ENCODE results near the gene SYAP1.
A peak's percentile ranks its signal among the peaks of the same experiment; 100 is the strongest.
"Not testable (repeated sequence)": the region's sequence is repeated elsewhere in the genome, so short reads cannot be mapped to it uniquely, and the experiment has no call there.

SYAP1 gene, protein sequence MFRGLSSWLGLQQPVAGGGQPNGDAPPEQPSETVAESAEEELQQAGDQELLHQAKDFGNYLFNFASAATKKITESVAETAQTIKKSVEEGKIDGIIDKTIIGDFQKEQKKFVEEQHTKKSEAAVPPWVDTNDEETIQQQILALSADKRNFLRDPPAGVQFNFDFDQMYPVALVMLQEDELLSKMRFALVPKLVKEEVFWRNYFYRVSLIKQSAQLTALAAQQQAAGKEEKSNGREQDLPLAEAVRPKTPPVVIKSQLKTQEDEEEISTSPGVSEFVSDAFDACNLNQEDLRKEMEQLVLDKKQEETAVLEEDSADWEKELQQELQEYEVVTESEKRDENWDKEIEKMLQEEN

DNA sequence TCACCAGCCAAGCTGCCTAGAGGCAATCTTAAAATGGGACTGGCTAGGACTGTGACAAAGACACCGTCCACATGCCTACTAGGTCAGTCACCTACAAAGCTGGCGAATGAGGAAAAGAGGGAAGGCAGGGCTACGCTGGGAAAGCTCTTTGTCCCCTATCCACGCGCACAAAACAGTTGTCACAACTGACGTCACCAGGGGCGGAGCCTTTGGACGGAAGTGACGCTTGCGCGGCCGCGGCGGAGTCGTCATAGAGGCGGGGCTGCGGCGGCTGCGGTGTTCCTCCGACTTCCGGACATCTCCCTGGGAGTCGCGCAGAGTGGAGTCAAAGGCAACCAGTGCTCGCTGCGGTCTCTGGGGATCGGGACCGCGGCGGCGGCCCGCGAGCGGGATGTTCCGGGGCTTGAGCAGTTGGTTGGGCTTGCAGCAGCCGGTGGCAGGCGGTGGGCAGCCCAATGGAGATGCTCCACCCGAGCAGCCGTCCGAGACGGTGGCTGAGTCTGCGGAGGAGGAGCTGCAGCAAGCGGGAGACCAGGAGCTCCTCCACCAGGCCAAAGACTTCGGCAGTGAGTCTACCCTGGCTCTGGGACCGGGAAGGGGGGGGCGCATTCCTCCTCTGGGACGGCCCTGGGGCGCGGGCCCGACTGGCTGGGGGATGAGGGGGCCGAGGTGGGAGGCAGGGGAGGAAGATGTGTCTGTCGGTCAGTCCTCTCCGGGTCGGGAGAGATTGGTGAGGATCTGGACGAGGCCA, at the start of gene SYAP1:
Gene SYAP1 (plus strand): TSS at position 279 of the 751 bp plus-strand sequence. CDS start 113 bp downstream, at position 392.
- DNase-seq: peak; percentile 92

DNA sequence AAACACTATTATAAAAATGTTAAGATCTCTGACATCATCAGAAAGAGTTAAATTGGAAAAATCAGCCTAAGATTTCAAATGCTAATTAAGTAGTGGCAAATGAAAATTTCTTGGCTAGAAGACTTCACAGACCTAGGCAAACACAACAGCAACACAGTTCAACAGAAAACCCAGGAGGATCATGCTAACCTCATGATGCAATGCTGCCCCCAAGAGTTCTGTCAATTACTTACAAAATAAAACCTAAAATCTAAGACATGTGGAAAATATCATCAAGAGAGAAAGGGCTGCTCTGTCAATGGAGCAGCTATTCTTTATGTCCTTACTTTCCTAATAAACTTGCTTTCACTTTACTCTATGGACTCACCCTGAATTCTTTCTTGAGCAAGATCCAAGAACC, 48.4 kb upstream of the SYAP1 start:
- DNase-seq: peak; percentile 13

DNA sequence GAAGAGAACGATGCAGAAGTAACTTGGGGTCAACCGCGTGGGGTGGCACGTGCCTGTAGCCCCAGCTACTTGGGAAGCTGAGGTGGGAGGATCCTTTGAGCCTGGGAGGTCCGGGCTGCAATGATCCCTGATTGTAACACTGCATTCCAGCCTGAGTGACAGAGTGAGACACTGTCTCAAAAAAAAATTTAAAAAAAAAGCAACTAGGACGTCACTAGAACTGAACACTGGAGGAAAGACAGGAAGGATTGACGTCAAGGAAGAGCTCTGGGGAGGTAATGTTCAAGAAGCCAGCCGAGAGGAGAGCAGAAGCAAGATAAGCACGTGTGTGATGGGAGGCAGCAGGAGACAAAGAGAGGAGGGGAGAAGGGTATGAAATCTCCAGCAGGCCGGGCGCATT, 40.7 kb upstream of the SYAP1 start:
- DNase-seq: no peak

DNA sequence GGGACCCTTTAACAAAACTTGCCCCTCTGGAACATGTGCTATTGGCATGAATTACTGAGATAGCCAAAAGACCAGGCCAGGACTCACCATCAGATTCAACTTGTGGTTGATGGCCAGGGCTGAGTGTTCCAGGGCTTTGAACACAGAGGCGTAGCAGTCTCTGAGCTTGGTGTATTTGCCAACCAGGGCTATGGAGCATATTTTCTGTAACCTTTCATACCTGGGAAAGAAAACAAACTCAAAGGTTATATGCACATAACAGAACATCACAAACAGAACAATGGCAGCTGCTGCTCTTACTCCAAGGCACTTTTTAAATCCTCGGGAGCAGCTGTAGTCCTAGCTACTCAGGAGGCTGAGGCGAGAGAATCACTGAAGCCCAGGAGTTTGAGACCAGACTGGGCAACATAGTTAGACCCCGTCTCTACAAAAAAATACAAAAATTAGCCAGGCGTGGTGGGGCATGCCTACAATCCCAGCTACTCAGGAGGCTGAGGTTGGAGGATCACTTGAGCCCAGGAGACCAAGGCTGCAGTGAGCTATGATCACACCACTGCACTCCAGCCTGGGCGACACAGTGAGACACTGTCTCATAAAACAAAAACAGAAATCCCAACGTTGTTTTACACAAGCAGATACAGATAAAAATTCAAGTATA, 36.3 kb upstream of the SYAP1 start:
- DNase-seq: no peak

DNA sequence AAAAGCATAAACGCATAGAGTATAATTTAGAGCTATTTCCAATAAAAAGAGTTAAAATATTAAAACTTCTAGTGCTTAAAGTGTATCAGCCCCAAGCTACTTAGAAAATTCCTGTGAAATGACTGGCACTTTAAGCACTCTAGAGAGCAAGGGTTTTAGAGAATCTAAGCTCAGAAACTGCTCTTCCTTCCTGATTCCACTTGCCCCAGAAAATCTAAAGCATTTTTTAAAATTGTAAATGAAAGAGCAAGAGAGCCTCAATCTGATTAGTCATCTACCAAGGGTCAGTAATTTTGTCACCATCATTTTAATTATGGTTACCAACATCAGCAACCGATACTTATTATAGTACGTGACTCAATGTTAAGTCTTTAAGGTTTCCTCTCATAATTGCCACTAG, 31.9 kb upstream of the SYAP1 start:
- no peak for DNase-seq

DNA sequence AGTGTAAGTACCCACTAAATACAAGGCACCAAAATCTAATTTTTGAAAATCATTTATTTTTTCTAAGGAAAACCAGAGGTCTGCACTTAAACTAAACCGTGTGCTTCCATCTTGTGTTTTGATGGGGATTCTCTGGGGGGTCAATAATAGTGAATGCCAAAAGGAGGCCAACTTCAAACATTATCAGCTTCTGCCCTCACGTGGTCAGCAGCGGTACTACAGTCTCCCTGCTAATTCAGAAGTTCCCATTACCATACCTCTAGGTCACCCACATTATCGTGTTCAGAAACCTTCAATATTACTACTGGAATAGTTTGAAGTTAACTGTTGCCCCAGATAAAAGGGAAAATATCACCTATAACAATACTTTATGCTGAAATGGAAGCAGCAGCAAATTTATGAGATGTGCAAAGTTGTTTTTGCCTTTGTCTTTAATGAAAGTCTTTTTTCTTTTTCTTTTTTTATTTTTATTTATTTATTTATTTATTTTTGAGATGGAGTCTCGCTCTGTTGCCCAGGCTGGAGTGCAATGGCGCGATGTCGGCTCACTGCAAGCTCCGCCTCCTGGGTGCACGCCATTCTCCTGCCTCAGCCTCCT, 24.2 kb upstream of the SYAP1 start:
- peak; percentile 29 for DNase-seq

DNA sequence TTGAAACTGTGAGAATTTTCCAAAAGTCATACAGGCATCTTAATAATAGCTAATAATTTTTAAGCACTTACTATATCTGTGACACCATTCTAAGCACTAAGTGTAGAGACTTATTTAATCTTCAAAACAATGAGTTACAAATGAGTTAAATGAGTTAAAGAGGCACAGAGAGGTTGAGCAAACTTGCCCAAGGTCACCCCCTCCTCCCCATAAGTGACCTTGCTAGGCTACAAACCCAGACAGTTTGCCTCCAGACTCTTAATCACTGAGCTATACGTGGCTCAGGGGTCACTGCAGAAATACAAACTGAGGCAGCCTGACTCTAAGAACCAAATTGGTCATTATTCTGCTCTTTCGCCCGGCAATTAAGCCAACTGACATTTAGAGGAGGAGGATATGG, 22.5 kb upstream of the SYAP1 start:
- no peak for DNase-seq

DNA sequence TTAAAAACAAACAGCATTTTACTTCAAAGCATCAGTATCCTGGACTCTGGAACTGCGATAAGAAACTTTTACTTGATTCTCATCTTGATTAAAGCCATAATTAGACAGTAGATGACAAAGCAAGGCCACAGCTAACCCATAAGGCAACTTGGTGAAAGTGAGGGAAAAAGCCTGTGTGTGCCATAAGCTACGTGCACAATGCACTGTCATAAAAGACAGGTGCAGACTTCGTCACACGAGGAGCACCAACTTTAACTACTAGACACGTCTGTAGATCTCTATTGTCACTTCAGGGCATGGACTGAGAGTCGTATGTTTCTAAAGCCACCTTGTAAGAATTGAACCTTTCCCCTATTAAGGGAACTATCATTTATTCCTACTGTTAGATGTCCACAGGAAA, 20.0 kb upstream of the SYAP1 start:
- DNase-seq: no peak

DNA sequence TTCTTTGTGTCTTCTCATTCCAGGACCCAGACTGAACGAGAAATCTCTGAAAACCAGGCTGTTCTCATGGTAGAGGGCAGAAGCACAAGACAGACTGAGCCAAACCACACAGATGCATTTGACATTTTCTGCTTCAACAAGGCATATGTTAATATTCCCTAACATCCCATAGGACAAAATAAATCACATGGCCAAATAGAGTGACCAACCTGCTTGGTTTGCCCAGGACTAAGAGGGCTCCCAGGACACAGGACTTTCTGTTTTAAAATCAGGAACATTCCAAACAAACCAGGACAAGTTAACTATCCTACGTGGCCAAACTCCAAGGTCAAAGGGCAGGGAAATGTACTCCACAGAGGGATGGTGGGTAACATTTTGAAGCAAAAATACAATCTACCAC, 18.7 kb upstream of the SYAP1 start:
- DNase-seq: no peak

DNA sequence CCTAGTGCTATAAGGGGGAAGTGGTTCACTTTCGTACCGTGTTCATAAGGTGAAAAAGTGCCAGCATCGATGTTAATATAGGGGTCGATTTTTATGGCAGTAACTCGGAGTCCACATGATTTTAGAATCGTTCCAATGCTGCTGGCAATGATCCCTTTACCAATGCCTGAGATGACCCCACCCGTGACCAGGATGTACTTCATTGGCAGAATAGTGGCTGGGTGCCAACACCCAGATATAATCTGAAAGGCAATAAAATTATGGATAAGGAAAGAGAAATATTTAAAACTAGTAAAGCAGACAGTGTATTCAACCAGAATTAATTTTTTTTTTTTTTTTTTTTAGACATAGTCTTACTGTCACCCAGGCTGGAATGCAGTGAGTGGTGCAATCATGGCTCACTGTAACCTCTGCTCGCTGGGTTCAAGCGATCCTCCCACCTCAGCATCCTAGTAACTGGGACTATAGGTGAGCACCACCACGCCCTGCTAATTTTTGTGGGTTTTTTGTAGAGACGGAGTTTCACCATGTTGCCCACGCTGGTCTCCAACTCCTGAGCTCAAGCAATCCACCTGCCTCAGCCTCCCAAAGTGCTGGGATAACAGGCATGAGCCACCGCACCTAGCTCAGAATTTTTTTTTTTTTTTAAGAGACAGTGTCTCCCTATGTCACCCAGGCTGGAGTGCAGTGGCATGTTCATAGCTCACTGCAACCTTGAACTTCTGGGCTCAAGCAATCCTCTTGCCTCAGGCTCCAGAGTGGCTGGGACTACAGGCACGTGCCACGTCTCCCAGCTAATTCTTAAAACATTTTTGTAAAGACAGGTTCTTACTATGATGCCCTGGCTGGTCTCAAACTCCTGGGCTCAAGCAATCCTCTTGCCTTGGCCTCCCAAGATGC, 16.5 kb upstream of the SYAP1 start:
- no peak for DNase-seq

DNA sequence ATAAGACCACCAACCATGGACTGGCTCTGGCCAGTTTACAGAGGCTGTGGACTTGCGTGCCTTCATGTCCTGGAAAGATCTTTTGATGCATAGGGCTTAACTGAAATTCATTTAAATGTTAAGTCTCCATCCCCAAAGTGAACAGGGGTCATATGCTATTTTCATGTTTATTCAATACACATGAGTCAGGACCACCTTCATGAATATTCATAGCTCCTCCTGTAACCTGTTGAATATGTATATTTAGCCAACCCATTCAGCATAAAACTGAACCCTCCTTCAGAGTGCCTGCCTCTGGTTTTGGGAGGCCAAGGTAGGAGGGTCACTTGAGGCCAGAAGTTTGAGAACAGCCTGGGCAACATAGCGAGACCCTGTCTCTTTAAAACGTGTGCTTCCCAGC, 14.0 kb upstream of the SYAP1 start:
- no peak for DNase-seq

DNA sequence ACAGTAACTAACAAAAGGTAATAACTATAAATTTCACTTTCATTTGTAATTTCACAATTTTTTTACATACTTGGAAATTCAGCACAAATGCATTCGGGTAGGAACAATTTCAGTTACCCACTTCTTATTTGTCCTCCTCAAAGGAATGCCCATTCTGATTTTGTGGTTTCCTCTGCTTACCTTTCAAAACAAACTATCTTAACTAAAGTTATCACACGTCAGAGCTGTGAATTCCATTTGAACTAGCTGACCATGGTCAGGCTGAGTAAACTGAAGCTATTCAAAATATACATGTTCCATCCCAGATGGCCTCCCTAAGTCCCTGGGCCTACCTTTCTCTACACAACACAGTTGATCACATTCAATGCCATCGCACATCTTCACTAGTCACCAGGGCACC, 11.4 kb upstream of the SYAP1 start:
- no peak for DNase-seq

DNA sequence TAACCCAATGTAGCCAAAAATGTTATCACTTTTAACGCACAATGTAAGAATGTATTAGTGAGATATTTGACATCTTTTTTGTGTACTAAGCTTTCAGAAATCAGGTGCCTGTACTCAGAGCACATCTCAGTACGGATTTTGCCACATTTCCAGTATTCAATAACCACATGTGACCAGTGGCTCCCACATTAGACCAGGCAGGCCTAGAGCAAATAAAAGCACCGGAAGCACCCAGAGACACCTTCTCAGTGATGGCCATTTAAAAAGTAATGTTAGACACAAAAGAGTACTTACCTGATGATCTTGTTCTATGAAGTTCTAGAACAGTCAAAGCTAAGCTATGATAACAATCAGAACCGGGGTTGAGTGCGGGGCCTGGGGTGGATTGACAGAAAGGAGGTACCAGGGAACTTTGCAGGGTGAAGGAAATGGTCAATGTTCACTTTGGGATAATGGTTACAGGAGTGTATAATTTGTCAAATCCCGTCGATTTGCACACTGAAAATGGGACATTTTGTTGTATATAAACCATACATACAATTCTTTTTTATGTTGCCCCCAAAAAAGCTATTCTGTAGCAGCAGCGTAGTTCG, 8.1 kb upstream of the SYAP1 start:
- DNase-seq: no peak

DNA sequence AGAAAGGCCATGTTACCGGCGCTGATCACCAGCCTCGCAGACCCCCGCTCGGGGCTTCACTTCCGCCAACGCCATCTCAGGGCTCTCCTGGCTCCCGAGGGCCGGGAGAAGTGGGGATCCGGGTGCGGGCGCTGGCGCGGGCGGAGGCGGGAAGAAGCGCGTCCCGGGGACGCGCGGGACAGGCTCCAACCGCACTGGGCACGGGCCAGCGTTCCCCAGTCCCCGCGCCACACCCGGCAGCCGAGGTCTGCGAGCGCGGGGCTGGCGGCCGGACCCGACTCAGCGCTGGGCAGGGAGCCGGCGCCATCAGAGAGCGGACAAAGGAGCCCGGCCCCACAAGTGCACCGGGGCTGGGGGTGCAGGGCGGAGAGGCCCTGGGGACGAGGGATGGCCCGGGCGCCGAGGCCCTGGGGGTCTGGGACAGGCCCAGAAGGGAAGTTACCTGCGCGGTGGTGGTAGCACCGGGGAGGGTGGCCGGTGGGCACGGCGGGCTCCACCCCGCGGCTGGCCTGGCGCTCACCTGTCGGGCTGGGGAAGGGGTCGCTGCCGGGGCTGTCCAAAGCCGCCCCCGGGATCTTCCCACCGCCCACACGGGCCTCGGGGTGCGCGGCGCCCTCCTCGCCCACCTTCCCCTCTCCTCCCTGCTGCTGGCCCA, 7.4 kb upstream of the SYAP1 start:
- no peak for DNase-seq

DNA sequence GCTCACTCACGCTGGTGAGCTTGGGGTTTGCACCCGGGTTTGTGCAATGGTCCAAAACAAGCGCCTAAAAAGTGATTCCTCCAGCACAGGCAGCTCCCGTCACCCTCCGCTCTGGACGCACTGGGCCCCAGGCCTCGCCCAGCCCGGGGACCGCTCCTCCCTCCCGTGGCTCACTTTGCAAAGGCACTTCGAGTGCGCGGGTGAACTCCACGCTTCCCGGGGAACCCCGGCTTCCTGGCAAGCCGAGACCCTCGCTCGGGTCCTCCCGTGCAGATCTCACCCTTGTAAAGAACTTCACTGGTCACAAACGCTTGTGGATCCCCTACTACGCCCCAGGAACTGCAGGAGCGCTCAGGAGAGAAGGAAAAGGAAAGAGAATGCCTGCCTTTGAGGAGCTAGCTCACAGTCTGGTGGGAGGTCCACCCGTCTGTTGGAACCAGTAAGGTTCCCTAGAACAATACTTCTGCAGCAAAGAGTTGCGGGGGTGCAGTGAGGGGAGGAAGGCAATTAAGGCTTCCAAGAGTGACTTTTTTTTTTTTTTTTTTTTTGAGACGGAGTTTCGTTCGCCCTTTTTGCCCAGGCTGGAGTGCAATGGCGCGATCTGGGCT, 6.8 kb upstream of the SYAP1 start, which contains the start of gene CTPS2:
Gene CTPS2 (minus strand): TSS at position 122 of the 608 bp plus-strand sequence. CDS start 9,767 bp downstream, outside the sequence.
- DNase-seq: peak; percentile 60

DNA sequence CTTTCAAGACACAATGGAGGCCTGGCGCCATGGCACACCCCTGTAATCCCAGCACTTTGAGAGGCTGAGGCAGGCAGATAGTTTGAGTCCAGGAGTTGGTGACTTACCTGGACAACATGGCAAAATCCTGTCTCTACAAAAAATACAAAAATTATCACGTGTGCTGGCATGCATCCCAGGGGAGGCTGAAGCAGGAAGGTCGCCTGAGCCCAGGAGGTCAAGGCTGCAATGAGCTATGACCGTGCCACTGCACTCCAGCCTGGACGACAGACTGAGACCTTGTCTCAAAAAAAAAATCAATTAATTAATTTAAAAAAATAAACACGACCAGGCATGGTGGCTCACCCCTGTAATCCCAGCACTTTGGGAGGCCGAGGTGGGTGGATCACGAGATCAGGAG, 4.9 kb upstream of the SYAP1 start:
- DNase-seq: no peak

DNA sequence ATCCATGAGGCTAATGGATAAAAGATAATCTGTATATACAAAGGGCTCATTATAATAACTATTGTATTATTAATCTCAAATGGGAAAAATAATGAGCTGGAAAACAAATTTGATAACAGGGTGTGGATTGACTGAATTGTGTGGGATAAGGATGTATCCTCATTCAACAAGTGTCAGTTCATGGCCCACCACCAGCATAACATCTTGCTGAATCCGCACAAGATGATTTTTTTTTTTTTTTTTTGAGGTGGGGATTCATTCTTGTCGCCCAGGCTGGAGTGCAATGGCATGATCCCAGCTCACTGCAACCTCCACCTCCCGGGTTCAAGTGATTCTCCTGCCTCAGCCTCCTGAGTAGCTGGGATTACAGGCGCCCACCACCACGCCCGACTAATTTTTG, 3.8 kb upstream of the SYAP1 start:
- not testable (repeated sequence) for DNase-seq

DNA sequence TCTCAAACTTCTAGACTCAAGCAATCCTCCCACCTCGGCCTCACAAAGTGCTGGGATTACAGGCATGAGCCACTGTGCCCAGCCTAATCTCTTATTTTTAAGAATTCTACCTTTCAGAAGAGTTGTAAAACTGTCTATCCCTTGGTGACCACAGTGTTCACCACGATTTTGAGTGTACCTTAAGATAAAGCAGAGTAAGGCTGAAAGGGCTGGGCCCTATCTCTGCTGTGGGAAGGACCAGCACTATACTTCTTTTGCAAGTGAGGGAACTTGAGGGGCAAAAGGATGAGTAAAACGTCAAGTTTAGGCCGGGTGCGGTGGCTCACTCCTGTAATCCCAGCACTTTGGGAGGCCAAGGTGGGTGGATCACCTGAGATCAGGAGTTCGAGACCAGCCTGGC, 3.0 kb upstream of the SYAP1 start:
- DNase-seq: not testable (repeated sequence)

DNA sequence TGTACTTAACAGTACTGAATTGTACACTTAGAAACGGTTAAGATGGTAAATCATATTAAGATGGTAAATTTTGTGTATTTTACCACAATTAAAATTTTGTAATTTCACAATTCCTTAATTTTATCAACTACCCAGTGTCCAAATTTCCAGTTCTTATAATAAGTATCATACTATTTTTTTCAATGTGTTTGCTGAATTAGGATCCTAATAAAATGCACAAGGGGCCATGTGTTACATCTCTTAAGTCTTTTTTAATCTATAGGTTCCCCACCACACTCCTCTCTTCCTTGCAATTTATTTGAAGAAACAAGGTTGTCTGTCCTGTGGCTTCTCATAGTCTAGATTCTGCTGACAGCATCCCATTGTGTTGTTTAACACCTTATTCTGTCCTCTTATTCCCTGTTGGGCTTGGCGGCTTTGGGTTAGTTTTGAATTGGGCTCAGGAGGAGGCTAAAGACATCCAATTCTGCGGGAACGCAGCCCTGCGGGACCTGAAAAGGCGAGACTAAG, 533 bp upstream of the SYAP1 start:
- no peak for DNase-seq

DNA sequence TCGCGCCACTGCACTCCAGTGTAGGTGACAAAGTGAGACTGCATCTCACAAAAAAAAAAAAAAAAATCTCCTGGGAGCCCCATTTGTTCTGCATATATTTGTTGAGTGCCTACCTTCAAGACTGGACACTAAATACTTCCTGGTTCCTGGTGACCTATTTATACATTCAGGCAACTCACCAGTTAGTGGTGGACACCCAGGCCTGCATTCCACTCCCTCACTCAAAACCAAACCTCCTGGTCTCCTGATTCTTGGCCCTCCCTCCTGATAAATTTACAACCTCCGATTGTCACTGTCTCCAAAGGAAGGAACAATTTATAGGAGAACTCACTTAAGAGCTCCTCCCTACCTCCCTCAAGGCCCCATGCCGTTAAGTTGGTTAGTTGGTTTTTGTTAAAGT, 3.1 kb downstream of the SYAP1 start:
- DNase-seq: no peak

DNA sequence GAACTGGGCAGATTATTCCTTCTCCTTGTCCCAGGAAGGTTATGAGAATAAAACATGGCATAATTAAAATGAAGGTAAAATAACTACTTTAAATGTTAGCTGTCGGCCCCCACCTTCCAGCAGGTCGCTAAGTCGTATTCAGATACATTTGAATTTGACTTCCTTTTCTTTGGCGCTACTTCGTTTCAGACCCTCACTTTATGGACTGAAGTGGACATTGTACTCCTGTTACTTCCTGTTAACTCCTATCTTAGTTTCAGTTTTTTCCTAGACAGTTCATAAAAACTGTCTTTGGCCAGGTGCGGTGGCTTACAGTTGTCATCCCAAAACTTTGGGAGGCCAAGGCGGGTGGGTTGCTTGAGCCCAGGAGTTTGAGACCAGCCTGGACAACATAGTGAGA, 5.7 kb downstream of the SYAP1 start:
- no peak for DNase-seq

All from NCI-H526 treated with DMSO at 0.1 percent for 48 hours (cell line).